Measurements from ENCODE around the gene GIPR. TPM values are rescaled to one million over a fixed set of nuclear protein-coding genes. Genes with fewer than 3 reads are reported as not detected.

Gene GIPR
- polyA plus RNA-seq, 1 of the 3 experiments (the other 2 are of a cell fraction): 1.4 TPM

- 96% methylated on average over 38 of the region's 76 CpGs for WGBS (ENCODE audit: low lambda C conversion rate)
- no peak for TF ChIP-seq ZBTB33 (IDR thresholded peaks at IDR 0.05; ENCODE audit: borderline replicate concordance, low read depth)
- TF ChIP-seq CHD2 (IDR thresholded peaks at IDR 0.05; ENCODE audit: low read length, partially characterized antibody): no peak
- TF ChIP-seq, protein P1, sequence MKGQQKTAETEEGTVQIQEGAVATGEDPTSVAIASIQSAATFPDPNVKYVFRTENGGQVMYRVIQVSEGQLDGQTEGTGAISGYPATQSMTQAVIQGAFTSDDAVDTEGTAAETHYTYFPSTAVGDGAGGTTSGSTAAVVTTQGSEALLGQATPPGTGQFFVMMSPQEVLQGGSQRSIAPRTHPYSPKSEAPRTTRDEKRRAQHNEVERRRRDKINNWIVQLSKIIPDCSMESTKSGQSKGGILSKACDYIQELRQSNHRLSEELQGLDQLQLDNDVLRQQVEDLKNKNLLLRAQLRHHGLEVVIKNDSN (IDR thresholded peaks at IDR 0.05; ENCODE audit: borderline replicate concordance, low read depth): no peak
- TF ChIP-seq RAD21 (IDR thresholded peaks at IDR 0.05; ENCODE audit: low read length): no peak
- TF ChIP-seq EP300 (IDR thresholded peaks at IDR 0.05; ENCODE audit: borderline replicate concordance in 1 of 2, low read depth in 1 of 2, low read length in 1 of 2): no peak
- TF ChIP-seq FOXM1 (IDR thresholded peaks at IDR 0.05; ENCODE audit: low read depth): no peak
- no peak for TF ChIP-seq USF2 (IDR thresholded peaks at IDR 0.05; ENCODE audit: borderline replicate concordance, low read depth, low read length)
- TF ChIP-seq MAX (IDR thresholded peaks at IDR 0.05; ENCODE audit: low read depth): no peak
- H3K79me2 ChIP-seq (ENCODE audit: insufficient read depth): peaks cover 43% of the 10 kb centered on the region
- no peak overlapping the region for H3K4me3 ChIP-seq (ENCODE audit: low read depth in 2 of 2, low read length in 1 of 2)
- peaks cover 0 to 2% of the 10 kb centered on the region in 2 experiments; a peak in 1 of 4 replicates for H3K4me1 ChIP-seq (ENCODE audit: control insufficient read depth in 1 of 2, insufficient read depth in 2 of 2, low read depth in 1 of 2, low read length in 1 of 2)
- no peaks in the 10 kb centered on the region for H3K27me3 ChIP-seq (ENCODE audit: insufficient read depth)
- H3K4me2 ChIP-seq: no peak overlapping the region
- CTCF ChIA-PET: interaction anchor here (6.4 kb wide), 1 partner anchor 18 kb away, joined by 57 read pairs; the partner anchor contains the start of genes QPCTL and SNRPD2
- H3K9me2 ChIP-seq: no peaks in the 10 kb centered on the region
- POLR2A ChIA-PET: interaction anchor here (1.0 kb wide), 1 partner anchor 20 kb away, joined by 3 read pairs; the partner anchor contains the start of gene QPCTL
- H3F3A ChIP-seq (replicated peaks; ENCODE audit: insufficient read depth): no peaks in the 10 kb centered on the region
- H3K36me3 ChIP-seq (replicated peaks in 1 of 2; ENCODE audit: control insufficient read depth in 1 of 2, insufficient read depth in 2 of 2, low read length in 1 of 2): peaks cover 3 to 15% of the 10 kb centered on the region in 2 experiments
- H4K20me1 ChIP-seq (ENCODE audit: insufficient read depth): no peaks in the 10 kb centered on the region
- H3K27ac ChIP-seq (ENCODE audit: low read depth in 2 of 2, low read length in 1 of 2): no peak overlapping the region
- no peak for DNase-seq
- no peak overlapping the region for H3K9ac ChIP-seq
- no peaks in the 10 kb centered on the region for H3K9me3 ChIP-seq
- no peak overlapping the region for H2AFZ ChIP-seq (ENCODE audit: low read depth)
These were observed 44.1 kb downstream of the GIPR start for GRCh38 chr19:45711851-45712698.

DNA sequence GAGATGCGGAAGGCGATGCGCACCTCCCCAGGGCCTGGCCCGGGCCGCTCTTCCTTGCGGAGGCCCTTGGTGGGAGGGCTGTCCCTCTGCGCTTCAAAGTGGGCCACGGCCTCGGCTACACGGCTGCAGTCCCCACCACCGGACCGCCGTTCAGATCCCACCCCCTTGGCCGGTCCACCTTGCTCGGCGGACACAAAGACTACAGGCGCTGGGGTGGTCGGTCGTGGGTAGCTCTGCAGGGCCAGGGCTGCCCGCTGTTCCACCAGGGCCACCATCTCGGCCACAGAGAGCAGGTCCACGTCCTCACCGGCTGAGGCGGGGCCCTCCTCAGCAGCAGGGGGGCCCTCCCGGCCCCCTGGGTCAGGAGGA, 44.7 kb downstream of the GIPR start:
- H3K4me3 ChIP-seq (ENCODE audit: low read depth in 2 of 2, low read length in 1 of 2): no peak overlapping the region
- POLR2A ChIA-PET: interaction anchor here (1.0 kb wide), 1 partner anchor 20 kb away, joined by 3 read pairs; the partner anchor contains the start of gene QPCTL

More for the DNA sequence above, 44.7 kb downstream of the GIPR start:
- Histone ChIP-seq H3K27me3 (ENCODE audit: insufficient read depth) (no peaks in the 10 kb centered on the region), H2AFZ (ENCODE audit: low read depth) (no peak overlapping the region), H4K20me1 (ENCODE audit: insufficient read depth) (no peaks in the 10 kb centered on the region), H3K36me3 (replicated peaks in 1 of 2; ENCODE audit: control insufficient read depth in 1 of 2, insufficient read depth in 2 of 2, low read length in 1 of 2) (peaks cover 3 to 15% of the 10 kb centered on the region in 2 experiments), H3K9me3 (no peaks in the 10 kb centered on the region), H3K4me1 (ENCODE audit: control insufficient read depth in 1 of 2, insufficient read depth in 2 of 2, low read depth in 1 of 2, low read length in 1 of 2) (peaks cover 0 to 2% of the 10 kb centered on the region in 2 experiments; a peak in 1 of 4 replicates), H3K27ac (ENCODE audit: low read depth in 2 of 2, low read length in 1 of 2) (no peak overlapping the region), H3K9ac (no peak overlapping the region), H3K79me2 (ENCODE audit: insufficient read depth) (peaks cover 43% of the 10 kb centered on the region), H3K9me2 (no peaks in the 10 kb centered on the region), H3F3A (replicated peaks; ENCODE audit: insufficient read depth) (no peaks in the 10 kb centered on the region), H3K4me2 (no peak overlapping the region)
- 97% methylated on average over 17 of the region's 25 CpGs for WGBS (ENCODE audit: low lambda C conversion rate)
- TF ChIP-seq RFX5 (IDR thresholded peaks at IDR 0.05; ENCODE audit: low read length) (no peak), SMC3 (IDR thresholded peaks at IDR 0.05; ENCODE audit: low read depth, low read length) (no peak), RXRA (IDR thresholded peaks at IDR 0.05; ENCODE audit: borderline replicate concordance, low read depth) (no peak), MEF2A (IDR thresholded peaks at IDR 0.05; ENCODE audit: borderline replicate concordance, low read depth) (no peak), FOSL2 (IDR thresholded peaks at IDR 0.05; ENCODE audit: borderline replicate concordance, low read depth) (no peak), RCOR1 (IDR thresholded peaks at IDR 0.05; ENCODE audit: low read length) (no peak), EZH2phosphoT487 (IDR thresholded peaks at IDR 0.05; ENCODE audit: borderline replicate concordance, low read depth) (no peak), MXI1 (IDR thresholded peaks at IDR 0.05; ENCODE audit: low read depth, low read length) (no peak)
- CTCF ChIA-PET: interaction anchor here (6.4 kb wide), 1 partner anchor 19 kb away, joined by 57 read pairs; the partner anchor contains the start of genes QPCTL and SNRPD2
- no peak for DNase-seq
